CD14-positive monocyte (primary cell): Measurements from ENCODE around the gene TJAP1. TPM values are rescaled to one million over a fixed set of nuclear protein-coding genes. Genes with fewer than 3 reads are reported as not detected.

Experiments used
- DNase-seq, 3 donors: peaks; one replicate each; pipeline ENCODE4 v3.0.0-alpha.2; 2011 to 2022
- H2AFZ ChIP-seq: 2 replicates; pipeline ENCODE4 v1.6.0; 2012; ENCODE audit warnings: mild to moderate bottlenecking, low read depth, low read length, inconsistent platforms; ENCODE audit not compliant: insufficient read depth, poor library complexity, severe bottlenecking
- H3K27ac ChIP-seq, 2 donors: 1 replicate in 1 of 2; 2 replicates in 1 of 2; pipeline ENCODE4 v1.5.1; 2012 to 2013; ENCODE audit warnings: low read length in 2 of 2, control low read depth in 1 of 2, inconsistent platforms in 1 of 2, low read depth in 1 of 2, mild to moderate bottlenecking in 1 of 2
- H3K27me3 ChIP-seq, 2 donors: one replicate each; pipeline versions ENCODE4 v1.6.0 to v1.6.1; 2011 to 2013; ENCODE audit warnings: low read length in 2 of 2; ENCODE audit not compliant: control insufficient read depth in 2 of 2, insufficient read depth in 2 of 2
- H3K36me3 ChIP-seq, 2 donors: replicated peaks in 1 of 2; 1 replicate in 1 of 2; 2 replicates in 1 of 2; pipeline versions ENCODE4 v1.5.1 to v1.6.1; 2012 to 2013; ENCODE audit warnings: low read length in 2 of 2, control low read depth in 1 of 2, inconsistent platforms in 1 of 2, mild to moderate bottlenecking in 1 of 2; ENCODE audit not compliant: insufficient read depth in 2 of 2, control insufficient read depth in 1 of 2
- H3K4me1 ChIP-seq, 2 donors: 1 replicate in 1 of 2; 2 replicates in 1 of 2; pipeline versions ENCODE4 v1.5.1 to v1.6.1; 2012 to 2013; ENCODE audit warnings: low read length in 2 of 2, control low read depth in 1 of 2, inconsistent platforms in 1 of 2, mild to moderate bottlenecking in 1 of 2, moderate library complexity in 1 of 2; ENCODE audit not compliant: insufficient read depth in 2 of 2, control insufficient read depth in 1 of 2
- H3K4me2 ChIP-seq: replicated peaks from 2 replicates; pipeline ENCODE3; 2012; ENCODE audit warnings: low read length, moderate library complexity, mild to moderate bottlenecking; ENCODE audit not compliant: poor library complexity, severe bottlenecking; ENCODE audit errors: extremely low read depth
- H3K4me3 ChIP-seq, 3 experiments: fragments of 200-600 bp in 1 of 3; sonication (generic) in 1 of 3; replicated peaks in 1 of 3; 1 replicate in 2 of 3; 2 replicates in 1 of 3; pipeline ENCODE4 v1.5.1; 2011 to 2013; ENCODE audit warnings: low read length in 3 of 3, mild to moderate bottlenecking in 3 of 3, control low read depth in 2 of 3, low read depth in 2 of 3, inconsistent platforms in 1 of 3, moderate library complexity in 1 of 3
- H3K79me2 ChIP-seq: 2 replicates; pipeline ENCODE4 v1.6.0; 2012; ENCODE audit warnings: mild to moderate bottlenecking, control low read depth, inconsistent platforms, low read length, moderate library complexity; ENCODE audit not compliant: insufficient read depth
- H3K9ac ChIP-seq: 2 replicates; pipeline ENCODE4 v1.6.0; 2017; ENCODE audit warnings: low read length, mild to moderate bottlenecking; ENCODE audit not compliant: insufficient read depth, poor library complexity, severe bottlenecking
- H3K9me3 ChIP-seq, 2 donors: replicated peaks in 1 of 2; 1 replicate in 1 of 2; 2 replicates in 1 of 2; pipeline versions ENCODE4 v1.5.1 to v1.6.1; 2012 to 2013; ENCODE audit warnings: low read length in 2 of 2, control low read depth in 1 of 2; ENCODE audit not compliant: control insufficient read depth in 1 of 2, insufficient read depth in 1 of 2
- H4K20me1 ChIP-seq: 2 replicates; pipeline ENCODE4 v1.6.0; 2012; ENCODE audit warnings: mild to moderate bottlenecking, low read length, control low read depth, moderate library complexity; ENCODE audit not compliant: insufficient read depth
- H3K27ac Mint-ChIP-seq, 7 donors: one replicate each; pipeline ENCODE4 v1.8.0; 2020; ENCODE audit warnings: mild to moderate bottlenecking in 7 of 7, mixed read lengths in 7 of 7, moderate library complexity in 6 of 7, inconsistent platforms in 2 of 7
- H3K27me3 Mint-ChIP-seq, 3 donors: one replicate each; pipeline ENCODE4 v1.8.0; 2021 to 2022; ENCODE audit warnings: low read depth in 3 of 3, mild to moderate bottlenecking in 3 of 3, mixed read lengths in 3 of 3, moderate library complexity in 3 of 3, inconsistent platforms in 1 of 3
- H3K36me3 Mint-ChIP-seq, 2 donors: one replicate each; pipeline ENCODE4 v1.8.0; 2020; ENCODE audit warnings: mixed read lengths in 2 of 2, inconsistent platforms in 1 of 2, mild to moderate bottlenecking in 1 of 2
- H3K4me1 Mint-ChIP-seq: one replicate; pipeline ENCODE4 v1.8.0; 2020; ENCODE audit warnings: mild to moderate bottlenecking, mixed read lengths
- H3K4me3 Mint-ChIP-seq, 2 donors: one replicate each; pipeline ENCODE4 v1.8.0; 2020; ENCODE audit warnings: mild to moderate bottlenecking in 2 of 2, mixed read lengths in 2 of 2, moderate library complexity in 1 of 2
- H3K9me3 Mint-ChIP-seq, 7 donors: one replicate each; pipeline ENCODE4 v1.8.0; 2020 to 2022; ENCODE audit warnings: mixed read lengths in 7 of 7, mild to moderate bottlenecking in 6 of 7, moderate library complexity in 6 of 7, inconsistent platforms in 2 of 7
- WGBS: methylation state at CpG from one replicate; pipeline ENCODE4 v1.1.5; 2013; ENCODE audit warnings: missing lambda C conversion rate; ENCODE audit not compliant: insufficient coverage; 5-methylcytosine and 5-hydroxymethylcytosine counted together
- intact Hi-C, 2 donors: fragments of 100-400 bp; cut with micrococcal nuclease; formaldehyde crosslinking; loops; one replicate each; pipeline versions ENCODE4 v1.15.0 to v1.15.1; 2023
- polyA plus RNA-seq, 3 donors: library from polyadenylated mRNA; depleted of rRNA in 1 of 3; unstranded in 2 of 3; stranded (reverse) in 1 of 3; fragments of 300-500 nt in 2 of 3; fragments of >200 nt in 1 of 3; fragmentation: Illumina TruSeq in 2 of 3; gene quantifications; 1 replicate in 2 of 3; 2 replicates in 1 of 3; pipeline ENCODE4 v1.2.3, GENCODE V29; 2012 to 2021
- TF ChIP-seq, protein P1 (sequence below): fragments of 200-600 bp; IDR thresholded peaks from one replicate; pipeline ENCODE4 v1.8.0; 2022; ENCODE audit warnings: antibody characterized with exemption, mild to moderate bottlenecking

TJAP1 gene
- polyA plus RNA-seq, 3 donors = 3.2 to 43.4 (median 3.2) TPM

DNA sequence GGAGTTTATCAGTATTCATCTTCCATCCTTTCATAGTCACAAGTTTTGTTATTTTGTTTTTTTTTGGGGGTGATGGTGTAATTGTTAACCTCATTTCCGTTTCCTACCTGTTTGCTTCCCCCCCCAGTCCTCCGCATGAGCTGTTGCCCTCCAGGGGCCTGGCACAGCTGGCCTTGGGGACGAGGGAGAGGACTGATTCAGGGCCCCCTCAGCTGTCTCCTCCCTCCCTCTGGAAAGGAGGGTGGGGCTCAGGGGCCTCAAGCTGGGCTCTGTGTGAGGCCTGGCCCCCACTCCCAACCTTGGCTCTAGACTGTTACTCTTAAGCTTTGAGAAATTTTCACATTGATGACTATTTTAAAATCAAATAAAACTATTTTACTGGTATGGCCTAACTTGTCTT lies 28.8 kb downstream of the TJAP1 start:
- Mint-ChIP-seq H3K4me1 (peaks cover 21% of the 10 kb centered on the region), H3K27me3 (peaks cover 22 to 36% (median 25%) of the 10 kb centered on the region in 3 donors), H3K9me3 (peaks cover 0 to 16% (median 0%) of the 10 kb centered on the region in 7 donors), H3K36me3 (peaks cover 50 to 61% of the 10 kb centered on the region in 2 donors), H3K4me3 (no peak overlapping the region), H3K27ac (no peak overlapping the region)
- Histone ChIP-seq H3K27me3 (peaks cover 11 to 27% of the 10 kb centered on the region in 2 donors), H2AFZ (no peak overlapping the region), H3K9ac (no peak overlapping the region), H3K27ac (peak overlapping the region in 1 of 2 donors; percentile 34), H3K4me3 (no peak overlapping the region), H3K9me3 (peaks cover 0 to 3% of the 10 kb centered on the region in 2 donors), H4K20me1 (peaks cover 13% of the 10 kb centered on the region), H3K4me1 (peaks cover 19 to 25% of the 10 kb centered on the region in 2 donors), H3K36me3 (peaks cover 44 to 57% of the 10 kb centered on the region in 2 donors), H3K79me2 (no peaks in the 10 kb centered on the region), H3K4me2 (no peak overlapping the region)
- DNase-seq = no peak
- TF ChIP-seq, protein P1, sequence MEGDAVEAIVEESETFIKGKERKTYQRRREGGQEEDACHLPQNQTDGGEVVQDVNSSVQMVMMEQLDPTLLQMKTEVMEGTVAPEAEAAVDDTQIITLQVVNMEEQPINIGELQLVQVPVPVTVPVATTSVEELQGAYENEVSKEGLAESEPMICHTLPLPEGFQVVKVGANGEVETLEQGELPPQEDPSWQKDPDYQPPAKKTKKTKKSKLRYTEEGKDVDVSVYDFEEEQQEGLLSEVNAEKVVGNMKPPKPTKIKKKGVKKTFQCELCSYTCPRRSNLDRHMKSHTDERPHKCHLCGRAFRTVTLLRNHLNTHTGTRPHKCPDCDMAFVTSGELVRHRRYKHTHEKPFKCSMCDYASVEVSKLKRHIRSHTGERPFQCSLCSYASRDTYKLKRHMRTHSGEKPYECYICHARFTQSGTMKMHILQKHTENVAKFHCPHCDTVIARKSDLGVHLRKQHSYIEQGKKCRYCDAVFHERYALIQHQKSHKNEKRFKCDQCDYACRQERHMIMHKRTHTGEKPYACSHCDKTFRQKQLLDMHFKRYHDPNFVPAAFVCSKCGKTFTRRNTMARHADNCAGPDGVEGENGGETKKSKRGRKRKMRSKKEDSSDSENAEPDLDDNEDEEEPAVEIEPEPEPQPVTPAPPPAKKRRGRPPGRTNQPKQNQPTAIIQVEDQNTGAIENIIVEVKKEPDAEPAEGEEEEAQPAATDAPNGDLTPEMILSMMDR = no peak
- intact Hi-C loops = loop anchor here (1.0 to 10.0 kb wide), 5 partner anchors 51 to 244 kb away; partner anchors contain the start of gene DLK2 (in 1 of the 2)
- WGBS = no CpG with 5 or more reads among the region's 3 CpGs

DNA sequence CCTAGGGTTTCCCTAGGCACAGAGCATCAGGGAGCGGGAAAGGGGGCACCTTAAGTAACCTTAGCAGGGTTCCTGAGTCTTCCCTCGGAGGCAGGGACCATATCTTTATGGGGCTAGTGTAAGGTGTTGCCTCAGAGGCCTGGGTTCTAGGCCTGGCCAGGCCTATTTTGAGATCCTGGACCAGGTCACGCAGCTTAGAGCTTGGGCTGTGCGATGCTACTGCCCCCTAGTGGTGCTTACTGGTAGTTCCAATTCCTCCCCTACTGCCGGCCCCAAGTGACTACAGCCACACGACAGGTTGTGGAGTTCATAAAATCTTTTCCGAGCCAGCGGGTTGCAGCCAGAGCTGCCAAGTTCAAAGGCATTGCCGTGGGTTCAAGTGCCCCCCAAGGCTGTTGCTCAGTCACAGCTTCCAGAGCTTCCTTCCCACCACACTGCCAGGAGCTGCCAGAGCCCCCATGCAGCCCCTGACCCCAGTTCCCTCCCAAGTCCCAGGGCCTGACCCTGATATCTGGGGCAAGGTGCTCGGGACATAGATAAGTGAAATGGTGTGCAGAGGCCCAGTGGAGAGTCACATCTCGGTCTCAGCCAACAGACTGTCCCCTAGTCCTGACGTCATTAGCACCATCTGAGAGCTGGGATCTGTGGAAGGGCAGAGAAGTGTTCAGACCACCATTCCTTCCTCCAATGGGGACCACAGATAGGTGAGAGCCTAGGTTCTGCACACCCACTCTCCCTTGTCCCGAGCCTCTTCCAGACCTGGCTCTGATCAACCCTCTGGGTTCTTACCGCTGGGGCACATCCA lies 29.5 kb downstream of the TJAP1 start:
- WGBS = 4% methylated on average over 9 of the region's 14 CpGs
- H3K9ac ChIP-seq = no peak overlapping the region
- H3K4me1 ChIP-seq = peaks cover 19 to 26% of the 10 kb centered on the region in 2 donors
- peaks cover 0 to 3% of the 10 kb centered on the region in 2 donors for H3K9me3 ChIP-seq
- no peaks in the 10 kb centered on the region for H3K79me2 ChIP-seq
- no peak overlapping the region for H3K4me3 Mint-ChIP-seq
- DNase-seq = peak; percentile 74 to 82 (median 79)
- H3K9me3 Mint-ChIP-seq = peaks cover 0 to 16% (median 0%) of the 10 kb centered on the region in 7 donors
- no peak overlapping the region for H3K4me2 ChIP-seq
- H2AFZ ChIP-seq = no peak overlapping the region
- H3K36me3 Mint-ChIP-seq = peaks cover 50 to 61% of the 10 kb centered on the region in 2 donors
- peak overlapping the region in 1 of 7 donors; percentile 51 for H3K27ac Mint-ChIP-seq
- peaks cover 20% of the 10 kb centered on the region for H4K20me1 ChIP-seq
- H3K4me1 Mint-ChIP-seq = peaks cover 25% of the 10 kb centered on the region
- H3K4me3 ChIP-seq = no peak overlapping the region
- TF ChIP-seq, protein P1 = peak; percentile 91
- intact Hi-C loops = loop anchor here (1.0 to 10.0 kb wide), 5 partner anchors 52 to 245 kb away; partner anchors contain the start of gene DLK2 (in 1 of the 2)
- no peak overlapping the region for H3K27ac ChIP-seq
- H3K27me3 Mint-ChIP-seq = peaks cover 22 to 36% (median 25%) of the 10 kb centered on the region in 3 donors
- peaks cover 45 to 57% of the 10 kb centered on the region in 2 donors for H3K36me3 ChIP-seq
- H3K27me3 ChIP-seq = peaks cover 11 to 27% of the 10 kb centered on the region in 2 donors
